Ascending aorta (tissue), 2 donors: Measurements from ENCODE around the gene SLC44A5. TPM values are rescaled to one million over a fixed set of nuclear protein-coding genes. Genes with fewer than 3 reads are reported as not detected.
"Not testable (repeated sequence)": the region's sequence is repeated elsewhere in the genome, so short reads cannot be mapped to it uniquely, and the experiment has no call there.

ENCODE experiments used
- DNase-seq, 2 donors: peaks; one replicate each; pipeline ENCODE4 v3.0.0-alpha.2; 2019; ENCODE audit warnings: low spot score in 2 of 2
- H3K27ac ChIP-seq, 2 donors: fragments of 200-600 bp; sonication (generic); one replicate each; pipeline ENCODE4 v1.5.1; 2016 to 2017; ENCODE audit warnings: mild to moderate bottlenecking in 1 of 2
- H3K27me3 ChIP-seq: fragments of 200-600 bp; sonication (generic); one replicate; pipeline ENCODE4 v1.5.1; 2017
- H3K36me3 ChIP-seq, 2 donors: fragments of 200-600 bp; sonication (generic); one replicate each; pipeline ENCODE4 v1.5.1; 2016
- H3K4me1 ChIP-seq, 2 donors: fragments of 200-600 bp; sonication (generic); one replicate each; pipeline ENCODE4 v1.5.1; 2016 to 2017; ENCODE audit warnings: mild to moderate bottlenecking in 1 of 2
- H3K4me3 ChIP-seq, 2 donors: fragments of 200-600 bp; sonication (generic); one replicate each; pipeline ENCODE4 v1.5.1; 2016 to 2017; ENCODE audit warnings: mild to moderate bottlenecking in 1 of 2
- H3K9me3 ChIP-seq, 2 donors: fragments of 200-600 bp; sonication (generic); one replicate each; pipeline ENCODE4 v1.5.1; 2016
- intact Hi-C: fragments of 100-400 bp; cut with DNase I; formaldehyde crosslinking; loops from one replicate; pipeline ENCODE4 v1.15.1; 2023
- total RNA-seq: library from RNA; depleted of rRNA; stranded (reverse); fragments of >200 nt; gene quantifications from one replicate; pipeline ENCODE4 v1.1.0, GENCODE V29; 2016
- TF ChIP-seq, protein P1 (sequence below), 3 experiments: fragments of 200-600 bp in 2 of 3; fragments of 450-650 bp in 1 of 3; sonication (generic) in 2 of 3; IDR thresholded peaks; one replicate each; pipeline ENCODE4 v1.5.1; 2016 to 2019; ENCODE audit warnings: antibody characterized with exemption in 3 of 3, mild to moderate bottlenecking in 1 of 3, moderate library complexity in 1 of 3

SLC44A5 gene
- total RNA-seq, 1 donor from 2014 or later: not detected

- intact Hi-C loops: no loop called here
Measured at GRCh38 chr1:75484789-75485188, 126.1 kb downstream of the SLC44A5 start.

GRCh38 chr1:75482951-75483350, 128.0 kb downstream of the SLC44A5 start:
- Histone ChIP-seq H3K27ac (no peak overlapping the region), H3K4me3 (no peak overlapping the region), H3K9me3 (no peaks in the 10 kb centered on the region), H3K36me3 (no peaks in the 10 kb centered on the region), H3K4me1 (no peaks in the 10 kb centered on the region), H3K27me3 (no peaks in the 10 kb centered on the region)
- TF ChIP-seq, protein P1, sequence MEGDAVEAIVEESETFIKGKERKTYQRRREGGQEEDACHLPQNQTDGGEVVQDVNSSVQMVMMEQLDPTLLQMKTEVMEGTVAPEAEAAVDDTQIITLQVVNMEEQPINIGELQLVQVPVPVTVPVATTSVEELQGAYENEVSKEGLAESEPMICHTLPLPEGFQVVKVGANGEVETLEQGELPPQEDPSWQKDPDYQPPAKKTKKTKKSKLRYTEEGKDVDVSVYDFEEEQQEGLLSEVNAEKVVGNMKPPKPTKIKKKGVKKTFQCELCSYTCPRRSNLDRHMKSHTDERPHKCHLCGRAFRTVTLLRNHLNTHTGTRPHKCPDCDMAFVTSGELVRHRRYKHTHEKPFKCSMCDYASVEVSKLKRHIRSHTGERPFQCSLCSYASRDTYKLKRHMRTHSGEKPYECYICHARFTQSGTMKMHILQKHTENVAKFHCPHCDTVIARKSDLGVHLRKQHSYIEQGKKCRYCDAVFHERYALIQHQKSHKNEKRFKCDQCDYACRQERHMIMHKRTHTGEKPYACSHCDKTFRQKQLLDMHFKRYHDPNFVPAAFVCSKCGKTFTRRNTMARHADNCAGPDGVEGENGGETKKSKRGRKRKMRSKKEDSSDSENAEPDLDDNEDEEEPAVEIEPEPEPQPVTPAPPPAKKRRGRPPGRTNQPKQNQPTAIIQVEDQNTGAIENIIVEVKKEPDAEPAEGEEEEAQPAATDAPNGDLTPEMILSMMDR (IDR thresholded peaks at IDR 0.05): no peak
- intact Hi-C loops: no loop called here
- no peak for DNase-seq

More at GRCh38 chr1:75484789-75485188, 126.1 kb downstream of the SLC44A5 start:
- Histone ChIP-seq H3K27me3 (no peaks in the 10 kb centered on the region), H3K36me3 (no peaks in the 10 kb centered on the region), H3K4me3 (no peak overlapping the region), H3K27ac (no peak overlapping the region), H3K9me3 (no peaks in the 10 kb centered on the region), H3K4me1 (no peaks in the 10 kb centered on the region)
- no peak for DNase-seq
- TF ChIP-seq, protein P1 (IDR thresholded peaks at IDR 0.05): no peak

GRCh38 chr1:75476486-75476885, 134.4 kb downstream of the SLC44A5 start:
- H3K4me1 ChIP-seq, H3K36me3 ChIP-seq, DNase-seq, intact Hi-C loops, H3K4me3 ChIP-seq, H3K27ac ChIP-seq, H3K27me3 ChIP-seq, H3K9me3 ChIP-seq: not testable (repeated sequence)

DNA sequence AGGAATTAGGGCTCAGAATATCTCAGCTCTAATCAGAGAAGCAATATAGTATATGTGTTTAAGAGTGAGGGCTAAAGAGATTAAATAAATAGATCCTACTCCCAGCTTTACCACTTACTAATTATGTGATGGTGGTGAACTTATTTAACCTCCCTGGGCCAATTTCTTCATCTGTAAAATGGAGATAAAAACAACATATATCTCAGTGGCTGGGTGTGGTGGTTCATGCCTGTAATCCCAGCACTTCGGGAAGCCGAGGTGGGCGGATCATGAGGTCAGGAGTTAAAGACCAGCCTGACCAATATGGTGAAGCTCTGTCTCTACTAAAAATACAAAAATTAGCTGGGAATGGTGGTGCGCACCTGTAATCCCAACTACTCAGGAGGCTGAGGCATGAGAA, 135.2 kb downstream of the SLC44A5 start:
- no peaks in the 10 kb centered on the region for H3K4me1 ChIP-seq
- no peaks in the 10 kb centered on the region for H3K9me3 ChIP-seq
- no peaks in the 10 kb centered on the region for H3K36me3 ChIP-seq
- intact Hi-C loops: no loop called here
- no peaks in the 10 kb centered on the region for H3K27me3 ChIP-seq
- no peak overlapping the region for H3K27ac ChIP-seq
- TF ChIP-seq, protein P1 (IDR thresholded peaks at IDR 0.05): no peak
- H3K4me3 ChIP-seq: no peak overlapping the region
- DNase-seq: no peak

DNA sequence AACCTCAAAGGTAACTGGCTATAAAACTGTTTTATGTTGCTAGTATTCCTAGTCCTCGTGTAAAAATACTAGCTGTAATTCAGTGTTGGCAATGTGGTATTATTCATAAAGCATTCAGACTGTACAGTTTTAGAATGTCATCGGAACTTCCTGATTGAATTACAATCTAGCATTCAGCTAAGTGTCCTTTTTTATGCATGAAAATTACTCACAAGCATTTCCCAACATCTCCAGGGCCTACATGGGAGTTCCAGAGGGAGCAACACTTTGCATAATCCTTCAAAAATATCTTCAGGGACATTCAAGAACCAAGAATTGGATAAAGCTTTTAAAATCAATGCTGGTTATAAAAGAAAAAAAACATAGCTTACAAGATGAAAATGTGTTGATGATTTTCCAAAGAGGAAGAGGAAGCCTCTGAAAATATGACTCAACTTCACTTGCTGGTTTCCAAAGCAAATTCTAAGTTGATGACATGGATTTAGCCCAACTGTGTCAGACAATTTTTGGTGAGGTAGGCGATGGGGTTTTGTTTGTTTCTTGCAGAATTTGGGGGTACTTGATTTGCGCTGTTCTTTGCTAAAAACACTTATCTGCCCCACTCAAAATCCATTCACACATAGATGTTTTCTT, 137.8 kb downstream of the SLC44A5 start:
- H3K4me1 ChIP-seq: no peaks in the 10 kb centered on the region
- DNase-seq: no peak
- H3K27me3 ChIP-seq: no peaks in the 10 kb centered on the region
- TF ChIP-seq, protein P1 (IDR thresholded peaks at IDR 0.05): no peak
- intact Hi-C loops: no loop called here
- H3K9me3 ChIP-seq: no peaks in the 10 kb centered on the region
- no peak overlapping the region for H3K4me3 ChIP-seq
- no peak overlapping the region for H3K27ac ChIP-seq
- no peaks in the 10 kb centered on the region for H3K36me3 ChIP-seq

DNA sequence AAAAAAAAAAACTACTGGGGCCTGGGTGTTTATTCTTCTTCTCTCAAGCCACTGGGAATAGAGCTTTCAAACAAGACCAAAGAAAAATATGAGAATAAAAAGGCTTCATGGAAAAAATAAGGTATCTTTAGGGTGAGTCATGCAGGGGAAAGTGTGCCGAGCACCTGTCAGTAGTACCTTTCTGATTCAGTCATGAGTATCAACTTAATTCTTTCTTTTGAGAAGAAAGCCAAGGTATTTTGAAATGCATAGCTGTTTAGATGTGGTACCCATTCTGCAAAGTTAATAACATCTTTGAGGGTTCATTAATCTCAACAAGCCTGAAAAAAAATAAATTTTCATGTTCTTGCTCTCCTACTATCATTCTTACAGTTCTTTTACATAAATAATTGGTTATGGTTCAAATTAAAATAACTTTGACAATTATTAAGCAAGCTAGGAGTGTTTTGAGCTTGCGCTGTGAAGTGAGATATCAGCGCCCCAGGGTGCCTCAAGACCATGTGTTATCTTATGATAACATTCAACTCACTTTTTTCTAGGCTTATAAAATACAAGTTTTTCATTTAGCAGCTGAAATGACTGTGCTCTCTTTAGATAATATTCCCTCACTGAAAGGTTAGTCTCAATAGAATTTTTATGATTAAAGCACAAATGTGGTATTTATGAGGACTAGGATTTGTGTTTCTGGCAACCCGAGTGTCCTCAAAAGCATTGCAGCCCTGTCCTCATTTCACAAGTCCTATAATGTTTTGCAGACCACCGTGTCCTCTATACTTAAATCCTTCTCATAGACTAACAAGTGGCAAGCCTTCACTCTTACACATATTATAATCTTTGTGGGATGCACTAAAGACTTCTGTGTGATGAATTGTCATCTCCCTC, 138.6 kb downstream of the SLC44A5 start:
- no peak overlapping the region for H3K4me3 ChIP-seq
- no peaks in the 10 kb centered on the region for H3K36me3 ChIP-seq

More for the DNA sequence above, 138.6 kb downstream of the SLC44A5 start:
- no peaks in the 10 kb centered on the region for H3K4me1 ChIP-seq
- TF ChIP-seq, protein P1 (IDR thresholded peaks at IDR 0.05): no peak
- no peak for DNase-seq
- no peak overlapping the region for H3K27ac ChIP-seq
- H3K9me3 ChIP-seq: no peaks in the 10 kb centered on the region
- intact Hi-C loops: no loop called here
- no peaks in the 10 kb centered on the region for H3K27me3 ChIP-seq
